CD4-positive, CD25-positive, alpha-beta regulatory T cell (primary cell): ENCODE results near the gene TAF15. TPM values are rescaled to one million over a fixed set of nuclear protein-coding genes. Genes with fewer than 3 reads are reported as not detected.

Experiments used
- ATAC-seq, 2 donors: fragments of 150-1000 bp; cut with Tn5 transposase; one replicate each; pipeline ENCODE4 v1.10.0; 2021; ENCODE audit warnings: low read depth in 2 of 2, moderate number of reproducible peaks in 2 of 2, moderate library complexity in 1 of 2
- DNase-seq, 3 donors: peaks; one replicate each; pipeline versions ENCODE4 v3.0.0 to v3.0.0-alpha.2; 2012 to 2022; ENCODE audit warnings: mixed read lengths in 1 of 3
- H3K27ac ChIP-seq: one replicate; pipeline ENCODE4 v1.7.0; 2013; ENCODE audit warnings: mild to moderate bottlenecking, low read length; ENCODE audit not compliant: insufficient read depth, poor library complexity, severe bottlenecking
- H3K27me3 ChIP-seq: one replicate; pipeline ENCODE4 v1.7.0; 2013; ENCODE audit warnings: low read length; ENCODE audit not compliant: control insufficient read depth, insufficient read depth
- H3K36me3 ChIP-seq: one replicate; pipeline ENCODE4 v1.7.0; 2013; ENCODE audit warnings: mild to moderate bottlenecking, low read length, moderate library complexity; ENCODE audit not compliant: control insufficient read depth, insufficient read depth
- H3K4me1 ChIP-seq: 2 replicates; pipeline ENCODE4 v1.7.0; 2013; ENCODE audit warnings: mild to moderate bottlenecking, low read length; ENCODE audit not compliant: insufficient read depth, control insufficient read depth, poor library complexity, severe bottlenecking
- H3K4me3 ChIP-seq: one replicate; pipeline ENCODE4 v1.7.0; 2013; ENCODE audit warnings: low read depth, mild to moderate bottlenecking, low read length, moderate library complexity
- H3K9me3 ChIP-seq, 2 experiments: 1 replicate in 1 of 2; 2 replicates in 1 of 2; pipeline ENCODE4 v1.7.0; 2013; ENCODE audit warnings: low read length in 2 of 2, mild to moderate bottlenecking in 1 of 2, moderate library complexity in 1 of 2; ENCODE audit not compliant: control insufficient read depth in 2 of 2
- H3K27ac Mint-ChIP-seq, 3 donors: one replicate each; pipeline ENCODE4 v1.8.0; 2020 to 2022; ENCODE audit warnings: mild to moderate bottlenecking in 3 of 3, mixed read lengths in 3 of 3, moderate library complexity in 2 of 3
- H3K27me3 Mint-ChIP-seq: one replicate; pipeline ENCODE4 v1.8.0; 2022; ENCODE audit warnings: mild to moderate bottlenecking, mixed read lengths
- H3K36me3 Mint-ChIP-seq: one replicate; pipeline ENCODE4 v1.8.0; 2020; ENCODE audit warnings: mixed read lengths
- H3K4me1 Mint-ChIP-seq, 4 donors: one replicate each; pipeline ENCODE4 v1.8.0; 2020 to 2022; ENCODE audit warnings: mixed read lengths in 4 of 4, mild to moderate bottlenecking in 1 of 4
- H3K4me3 Mint-ChIP-seq, 4 donors: one replicate each; pipeline ENCODE4 v1.8.0; 2020 to 2022; ENCODE audit warnings: mild to moderate bottlenecking in 4 of 4, mixed read lengths in 4 of 4, moderate library complexity in 3 of 4
- H3K9me3 Mint-ChIP-seq, 7 donors: one replicate each; pipeline ENCODE4 v1.8.0; 2020 to 2022; ENCODE audit warnings: mixed read lengths in 7 of 7, mild to moderate bottlenecking in 3 of 7, moderate library complexity in 2 of 7
- polyA plus RNA-seq, 4 donors: library from polyadenylated mRNA; unstranded; fragments of 300-500 nt; fragmentation: Illumina TruSeq; gene quantifications; one replicate each; pipeline ENCODE4 v1.2.3, GENCODE V29; 2021
- total RNA-seq: library from RNA; stranded (reverse); gene quantifications from one replicate; pipeline ENCODE4 v1.2.3, GENCODE V29; 2022

Gene TAF15
- total RNA-seq = 186 TPM
- polyA plus RNA-seq = 10 to 100 TPM in 3 of 4 donors, 1 to 10 TPM in 1; 8.8 to 19.8 (median 15.0) TPM

GRCh38 chr17:35808962-35809854, at the start of gene TAF15:
TAF15 (plus strand) TSS chr17:35809484; CDS start chr17:35809570, 86 bp downstream.
- no peaks in the 10 kb centered on the region for H3K9me3 ChIP-seq
- H3K36me3 ChIP-seq = no peaks in the 10 kb centered on the region
- H3K4me1 ChIP-seq = peaks cover 44% of the 10 kb centered on the region
- Mint-ChIP-seq H3K27ac (peak within 1 kb of the TSS; percentile 98 to 99 (median 99)), H3K4me3 (peak within 1 kb of the TSS; percentile 89 to 97 (median 96)), H3K4me1 (peaks cover 23 to 66% (median 46%) of the 10 kb centered on the region in 4 donors), H3K36me3 (peaks cover 5% of the 10 kb centered on the region), H3K27me3 (no peaks in the 10 kb centered on the region), H3K9me3 (no peaks in the 10 kb centered on the region)
- DNase-seq = peak; percentile 94 to 99 (median 98)
- H3K27me3 ChIP-seq = no peaks in the 10 kb centered on the region
- peak; percentile 96 for ATAC-seq
- peak within 1 kb of the TSS; percentile 89 for H3K27ac ChIP-seq
- H3K4me3 ChIP-seq = peak within 1 kb of the TSS; percentile 96

DNA sequence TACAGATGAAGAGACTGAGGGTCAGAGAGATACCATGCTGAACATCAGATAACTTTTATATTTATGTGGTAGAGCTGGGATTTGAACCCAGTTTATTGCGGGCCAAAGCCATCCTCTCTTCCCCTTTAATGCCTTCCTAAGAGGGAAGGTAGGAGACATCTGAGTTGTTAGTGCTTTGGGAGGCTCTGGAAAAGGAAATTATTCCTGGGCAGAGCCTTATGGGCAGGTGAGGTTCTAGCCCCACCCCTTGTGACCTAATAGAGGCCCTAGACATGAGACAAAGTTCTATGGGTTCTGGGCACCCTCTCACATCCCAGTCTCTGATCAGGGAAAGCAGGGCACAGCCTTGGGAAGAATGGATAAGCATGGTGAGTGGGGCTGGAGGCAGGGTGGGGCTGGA, 48.7 kb upstream of the TAF15 start, which contains the start of gene C17orf50:
TSS of gene C17orf50 (plus strand) at position 301 of the 400 bp plus-strand sequence. CDS start at position 356, 55 bp downstream.
- no peak within 1 kb of the TSS for H3K27ac Mint-ChIP-seq
- peak within 1 kb of the TSS in 1 of 4 donors; percentile 50 for H3K4me3 Mint-ChIP-seq
- H3K27me3 Mint-ChIP-seq = peaks cover 16% of the 10 kb centered on the region
- peaks cover 3% of the 10 kb centered on the region for H3K36me3 Mint-ChIP-seq
- no peak within 1 kb of the TSS for H3K27ac ChIP-seq
- no peaks in the 10 kb centered on the region for H3K9me3 ChIP-seq
- ATAC-seq = no peak
- H3K27me3 ChIP-seq = no peaks in the 10 kb centered on the region
- DNase-seq = no peak
- H3K4me3 ChIP-seq = no peak within 1 kb of the TSS
- H3K4me1 ChIP-seq = peaks cover 11% of the 10 kb centered on the region
- no peaks in the 10 kb centered on the region for H3K9me3 Mint-ChIP-seq
- peaks cover 0 to 9% (median 3%) of the 10 kb centered on the region in 4 donors for H3K4me1 Mint-ChIP-seq
- H3K36me3 ChIP-seq = no peaks in the 10 kb centered on the region

DNA sequence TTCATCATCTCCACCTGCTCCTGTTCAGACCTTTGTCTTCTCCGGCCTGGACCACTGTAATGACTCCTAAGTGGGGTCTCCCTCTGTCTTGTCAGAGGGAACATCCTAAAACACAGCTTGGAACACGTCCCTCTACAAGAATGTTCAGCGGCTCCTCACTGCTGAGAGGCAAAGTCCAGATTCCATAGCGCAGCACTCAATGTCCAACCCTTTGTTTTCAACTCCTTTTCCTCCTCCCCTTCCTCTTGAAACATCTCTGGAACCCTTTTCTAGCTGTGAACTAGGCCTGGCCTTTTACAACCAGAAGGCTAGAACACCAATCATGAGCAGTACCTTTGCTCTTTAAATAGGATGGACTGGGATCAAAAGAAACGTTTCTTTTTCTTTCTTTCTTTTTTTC, 47.7 kb upstream of the TAF15 start:
- peak overlapping the region in 1 of 4 donors; percentile 50 for H3K4me3 Mint-ChIP-seq

GRCh38 chr17:35763767-35764122, 45.5 kb upstream of the TAF15 start:
- H3K27me3 Mint-ChIP-seq = peaks cover 23% of the 10 kb centered on the region
- H3K27ac Mint-ChIP-seq = peak overlapping the region in 1 of 3 donors; percentile 66
- DNase-seq (no peak), ATAC-seq (no peak)
- Histone ChIP-seq H3K36me3 (no peaks in the 10 kb centered on the region), H3K4me3 (no peak overlapping the region), H3K27ac (no peak overlapping the region), H3K9me3 (no peaks in the 10 kb centered on the region), H3K4me1 (peaks cover 11% of the 10 kb centered on the region), H3K27me3 (no peaks in the 10 kb centered on the region)
- peaks cover 0 to 9% (median 3%) of the 10 kb centered on the region in 4 donors for H3K4me1 Mint-ChIP-seq
- H3K36me3 Mint-ChIP-seq = peaks cover 3% of the 10 kb centered on the region
- H3K9me3 Mint-ChIP-seq = no peaks in the 10 kb centered on the region
- H3K4me3 Mint-ChIP-seq = peak overlapping the region in 3 of 4 donors; percentile 91 to 95 (median 91)

More for the DNA sequence above, 47.7 kb upstream of the TAF15 start:
- Histone ChIP-seq H3K9me3 (no peaks in the 10 kb centered on the region), H3K4me3 (no peak overlapping the region), H3K27ac (no peak overlapping the region), H3K27me3 (no peaks in the 10 kb centered on the region), H3K4me1 (peaks cover 11% of the 10 kb centered on the region), H3K36me3 (no peaks in the 10 kb centered on the region)
- DNase-seq (no peak), ATAC-seq (no peak)
- no peak overlapping the region for H3K27ac Mint-ChIP-seq
- peaks cover 16% of the 10 kb centered on the region for H3K27me3 Mint-ChIP-seq
- H3K36me3 Mint-ChIP-seq = peaks cover 3% of the 10 kb centered on the region
- peaks cover 0 to 9% (median 3%) of the 10 kb centered on the region in 4 donors for H3K4me1 Mint-ChIP-seq
- no peaks in the 10 kb centered on the region for H3K9me3 Mint-ChIP-seq

GRCh38 chr17:35764123-35764991, 44.9 kb upstream of the TAF15 start:
- DNase-seq = peak; percentile 76 to 91 (median 81)
- peaks cover 11% of the 10 kb centered on the region for H3K4me1 ChIP-seq
- Mint-ChIP-seq H3K27me3 (peaks cover 23% of the 10 kb centered on the region), H3K27ac (peak overlapping the region; percentile 71 to 83 (median 73)), H3K4me1 (peaks cover 0 to 9% (median 3%) of the 10 kb centered on the region in 4 donors), H3K4me3 (peak overlapping the region; percentile 91 to 98 (median 93)), H3K36me3 (peaks cover 3% of the 10 kb centered on the region), H3K9me3 (no peaks in the 10 kb centered on the region)
- H3K9me3 ChIP-seq = no peaks in the 10 kb centered on the region
- no peaks in the 10 kb centered on the region for H3K27me3 ChIP-seq
- no peaks in the 10 kb centered on the region for H3K36me3 ChIP-seq
- H3K4me3 ChIP-seq = no peak overlapping the region
- peak overlapping the region; percentile 47 for H3K27ac ChIP-seq
- ATAC-seq = peak; percentile 84 to 86

DNA sequence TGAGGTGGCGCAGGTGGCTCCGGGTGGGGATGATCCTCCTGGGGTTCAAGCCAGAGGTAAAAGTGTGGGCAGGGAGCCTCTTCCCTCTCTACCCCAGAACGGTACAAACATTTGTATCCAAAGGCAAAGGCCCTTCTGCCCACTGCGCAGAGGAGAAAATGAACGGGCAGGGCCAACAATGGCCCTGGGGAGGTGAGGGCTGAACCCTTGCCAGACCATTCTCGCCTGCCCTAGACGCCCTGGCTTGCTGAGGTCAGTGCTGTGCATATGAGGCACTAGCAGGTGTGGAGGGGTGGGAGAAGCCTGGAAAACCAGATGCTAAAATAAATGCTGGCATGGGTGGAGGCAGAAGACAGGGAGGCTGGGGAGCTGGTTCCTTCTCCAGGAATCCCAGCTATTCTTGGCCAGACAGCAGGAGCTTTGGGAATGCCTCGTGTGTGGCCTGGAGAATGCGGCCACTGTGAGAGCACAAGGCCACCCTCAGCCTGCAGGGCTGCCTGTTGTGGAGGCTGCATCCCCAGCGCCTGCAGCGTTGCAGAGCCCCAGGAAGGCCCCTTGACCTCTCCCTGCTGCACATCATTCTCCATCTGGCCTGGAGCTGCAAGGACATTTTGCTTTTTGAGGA, 44.1 kb upstream of the TAF15 start:
- no peak for DNase-seq
- H3K9me3 Mint-ChIP-seq = no peaks in the 10 kb centered on the region
- peaks cover 1% of the 10 kb centered on the region for H3K36me3 Mint-ChIP-seq
- ATAC-seq = no peak
- Histone ChIP-seq H3K4me3 (no peak overlapping the region), H3K36me3 (no peaks in the 10 kb centered on the region), H3K27ac (no peak overlapping the region), H3K27me3 (no peaks in the 10 kb centered on the region), H3K4me1 (peaks cover 11% of the 10 kb centered on the region), H3K9me3 (no peaks in the 10 kb centered on the region)
- H3K4me1 Mint-ChIP-seq = peaks cover 0 to 9% (median 3%) of the 10 kb centered on the region in 4 donors
- H3K27ac Mint-ChIP-seq = peak overlapping the region in 2 of 3 donors; percentile 73 to 83
- peaks cover 23% of the 10 kb centered on the region for H3K27me3 Mint-ChIP-seq
- H3K4me3 Mint-ChIP-seq = peak overlapping the region in 3 of 4 donors; percentile 91 to 95 (median 91)
